Dedifferentiated amniotic fluid mesenchymal stem cell (primary cell): ENCODE data around the gene DDX19B.
"Not testable (repeated sequence)": the region's sequence is repeated elsewhere in the genome, so short reads cannot be mapped to it uniquely, and the experiment has no call there.

Experiments used
- DNase-seq: peaks from one replicate; pipeline ENCODE4 v3.0.0-alpha.2; 2016; ENCODE audit errors: extremely low spot score

The DDX19B gene

DNA sequence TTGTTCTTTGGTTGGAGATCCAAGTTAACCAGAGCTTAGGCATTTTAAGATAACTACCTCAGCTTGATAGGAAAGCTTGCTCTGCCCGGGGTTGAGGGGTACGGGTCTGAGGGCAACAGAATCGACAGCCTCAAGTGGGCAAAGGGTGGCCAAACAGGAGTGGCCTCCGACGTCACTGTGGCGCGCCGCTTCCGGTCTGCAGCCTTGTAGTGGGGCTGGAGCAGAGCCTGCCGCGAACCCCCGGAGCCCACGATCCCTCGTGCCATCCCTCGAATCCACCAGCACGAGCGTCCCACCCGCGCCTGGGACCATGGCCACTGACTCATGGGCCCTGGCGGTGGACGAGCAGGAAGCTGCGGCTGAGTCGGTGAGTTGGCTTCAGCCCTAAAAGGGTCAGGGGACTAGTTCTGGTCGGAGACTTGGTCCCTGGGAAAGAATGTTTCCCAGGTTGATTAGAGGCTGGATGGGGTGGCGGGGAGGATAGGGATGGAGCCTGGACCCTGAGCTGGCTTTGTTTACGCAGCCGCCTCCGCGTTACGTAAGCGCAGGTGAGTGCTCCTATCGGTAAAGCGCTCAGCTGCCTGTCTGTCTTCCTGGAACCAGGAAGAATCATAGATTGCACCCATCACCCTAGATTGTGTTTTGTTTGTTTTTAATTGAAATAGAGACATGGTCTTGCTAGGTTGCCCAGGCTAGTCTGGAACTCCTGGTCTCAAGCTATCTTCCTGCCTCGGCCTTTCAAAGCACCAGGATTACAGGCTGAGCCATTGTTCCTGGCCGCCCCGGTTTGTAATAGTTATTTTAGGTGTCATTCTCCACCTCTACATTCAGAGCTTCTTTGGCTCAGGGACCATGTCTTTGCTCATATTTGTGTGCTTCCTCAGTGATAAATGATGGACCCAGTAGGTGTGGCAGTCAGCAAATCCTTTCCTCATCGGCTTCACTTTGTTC lies at the start of gene DDX19B:
Gene DDX19B, plus strand, starts transcription at position 199 of the 951 bp plus-strand sequence. Its CDS starts 112 bp downstream, at position 311.
- peak; percentile 63 for DNase-seq

DNA sequence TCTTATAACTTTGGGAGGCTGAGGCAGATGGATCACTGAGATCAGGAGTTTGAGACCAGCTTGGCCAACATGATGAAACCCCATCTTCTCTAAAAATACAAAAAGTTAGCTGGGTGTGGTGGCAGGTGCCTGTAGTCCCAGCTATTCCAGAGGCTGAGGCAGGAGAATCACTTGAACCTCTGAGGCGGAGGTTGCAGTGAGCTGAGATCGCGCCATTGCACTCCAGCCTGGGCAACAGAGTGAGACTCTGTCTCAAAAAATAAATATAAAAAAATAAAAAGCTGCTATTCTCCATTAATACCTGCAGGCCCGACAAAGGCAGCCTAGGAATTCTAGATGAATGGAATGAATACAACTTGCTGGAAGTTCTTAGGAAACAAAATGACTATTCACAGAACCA lies 49.3 kb upstream of the DDX19B start:
- DNase-seq, result not testable (repeated sequence)

DNA sequence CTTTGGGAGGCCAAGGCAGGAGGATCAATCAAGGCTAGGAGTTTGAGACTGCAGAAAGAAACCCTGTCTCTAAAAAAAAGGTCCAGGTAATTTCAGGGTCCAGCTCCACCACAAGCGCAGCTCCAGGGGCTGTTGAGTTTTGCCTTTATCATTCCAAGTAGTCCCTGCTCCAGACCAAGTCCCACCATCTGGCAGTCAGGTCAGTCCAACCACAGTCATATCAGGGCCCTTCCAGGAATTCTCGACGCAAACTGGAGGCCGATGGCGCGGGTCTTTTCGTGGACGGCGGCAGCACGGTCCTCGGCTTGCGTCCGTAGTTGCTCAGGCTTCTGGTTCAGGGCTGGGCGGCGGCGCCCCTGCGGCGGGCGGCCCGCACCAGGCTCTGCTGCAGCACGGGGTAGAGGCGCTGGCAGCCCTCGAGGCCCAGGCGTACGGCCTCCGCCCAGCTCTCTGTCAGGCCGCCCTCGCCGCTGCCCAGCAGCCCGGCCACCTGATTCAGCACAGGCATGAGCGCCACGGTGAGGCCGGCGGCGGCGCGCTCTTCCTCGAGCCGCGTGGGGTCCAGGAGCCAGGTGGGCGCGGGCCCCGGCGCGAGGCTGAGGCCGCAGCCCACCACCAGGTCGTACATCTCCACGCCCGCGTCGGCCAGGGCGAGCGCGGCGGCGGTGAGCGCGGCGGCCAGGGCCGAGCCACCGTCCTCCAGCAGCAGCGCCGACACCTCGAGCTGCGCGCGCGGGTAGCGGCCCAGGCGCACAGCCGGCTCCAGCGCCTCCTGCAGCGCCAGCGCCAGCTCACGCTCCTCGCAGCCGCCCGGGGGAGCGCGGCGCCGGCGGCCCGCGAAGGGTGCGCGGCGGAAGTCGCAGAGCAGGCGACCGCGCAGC lies 48.0 kb upstream of the DDX19B start:
- no peak for DNase-seq

DNA sequence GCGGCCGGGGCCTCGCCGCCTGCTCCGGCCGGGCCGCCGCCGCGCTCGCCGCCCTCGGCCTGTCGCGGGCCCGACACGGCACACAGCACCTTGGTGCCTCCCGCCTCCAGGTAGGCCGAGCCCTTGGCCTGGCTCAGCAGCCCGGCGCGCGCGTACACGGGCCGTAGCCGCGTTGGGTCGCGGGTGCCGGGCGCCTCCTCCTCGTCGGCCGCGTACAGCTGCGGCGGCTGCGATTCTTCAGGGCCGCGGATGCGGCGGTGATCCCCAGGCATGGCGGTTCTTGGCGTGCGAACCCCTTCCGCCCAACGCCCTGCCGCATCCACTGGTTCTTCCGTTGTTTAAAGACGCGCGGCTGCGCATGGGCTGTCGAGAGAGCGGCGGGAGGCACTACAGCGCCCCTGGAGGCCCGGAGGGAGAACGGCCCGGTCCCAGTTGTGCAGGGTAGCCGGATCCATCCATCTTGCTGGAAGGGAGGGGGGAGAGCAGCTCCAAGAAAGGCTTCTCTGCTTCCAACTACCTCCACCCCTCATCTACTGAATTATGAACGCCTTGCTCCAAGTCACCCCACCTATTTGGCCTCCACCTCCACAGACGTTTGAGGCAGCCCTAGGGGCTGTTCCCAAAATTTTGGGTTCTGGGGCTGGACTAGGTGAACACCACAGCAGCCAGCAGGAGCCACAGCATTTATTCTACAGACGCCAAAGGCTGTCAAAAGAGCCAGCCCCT lies 47.2 kb upstream of the DDX19B start, which contains the start of gene EXOSC6:
Gene EXOSC6, minus strand, starts transcription at position 312 of the 726 bp plus-strand sequence. Its CDS starts 40 bp downstream, at position 272.
- DNase-seq, result peak; percentile 83

- DNase-seq, result no peak
These were observed 46.5 kb upstream of the DDX19B start for GRCh38 chr16:70252355-70252988.

GRCh38 chr16:70253291-70254106 lies 45.5 kb upstream of the DDX19B start:
- DNase-seq, result peak; percentile 38

DNA sequence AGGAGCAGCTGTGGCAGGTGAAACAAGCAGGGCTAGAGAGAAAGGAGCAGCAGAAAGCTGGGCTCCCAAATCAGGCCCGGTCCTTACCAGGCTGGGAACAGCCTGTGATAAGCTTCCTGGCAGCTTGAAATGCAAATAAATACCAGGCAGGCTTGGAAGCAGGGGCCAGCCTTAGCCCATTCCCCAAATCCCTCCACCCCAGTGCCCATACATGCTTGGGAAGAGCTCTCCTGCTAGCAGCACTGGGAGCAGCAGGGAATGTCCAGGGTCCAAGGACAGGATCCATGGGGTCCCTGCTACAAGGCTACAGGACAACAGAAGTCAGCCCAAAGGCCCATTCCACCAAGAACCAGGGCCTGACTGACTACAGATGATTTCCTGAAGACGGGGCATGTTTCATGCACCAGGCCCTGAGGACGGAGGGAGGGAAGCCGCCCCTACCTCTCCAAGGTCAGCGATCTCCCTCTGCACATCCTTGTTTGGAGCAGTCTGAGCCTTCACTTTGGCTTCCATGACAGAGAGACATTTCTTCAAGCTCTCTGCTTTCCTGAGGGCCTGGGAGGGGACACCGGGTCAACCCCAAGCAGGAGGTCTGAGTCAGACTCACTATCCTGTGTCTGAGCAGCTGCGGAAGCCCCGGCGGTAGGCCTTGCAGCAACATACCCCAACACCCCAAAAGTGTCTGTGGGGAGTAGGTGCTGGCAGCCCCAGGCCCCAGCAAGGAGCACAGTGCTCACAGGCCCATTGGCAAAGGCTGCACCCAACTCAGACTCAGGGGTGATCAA lies 44.6 kb upstream of the DDX19B start:
- DNase-seq, result no peak

- DNase-seq, result no peak
These were observed 44.1 kb upstream of the DDX19B start for GRCh38 chr16:70254965-70255286.

DNA sequence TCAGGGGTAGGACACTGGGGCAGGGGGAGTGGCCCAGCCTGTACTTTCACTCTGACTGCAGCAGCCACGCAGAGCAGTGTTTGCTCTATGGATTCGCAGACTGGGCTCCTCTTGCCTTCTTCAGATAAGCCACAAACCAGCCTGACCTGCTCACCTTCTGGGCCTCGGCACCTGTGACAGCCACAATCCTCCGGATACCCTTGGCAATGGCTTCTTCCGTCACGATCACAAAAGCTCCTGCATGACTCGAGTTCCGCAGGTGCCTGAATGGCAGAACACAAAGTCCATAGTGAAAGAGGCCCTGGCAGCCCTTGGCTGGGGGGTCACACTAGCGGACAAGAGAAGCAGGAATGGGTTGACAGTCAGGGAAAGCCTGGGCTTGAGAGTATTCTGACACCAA lies 43.4 kb upstream of the DDX19B start:
- DNase-seq, result no peak

- no peak for DNase-seq
These were observed 41.6 kb upstream of the DDX19B start for GRCh38 chr16:70257391-70257790.

- no peak for DNase-seq
These were observed 40.9 kb upstream of the DDX19B start for GRCh38 chr16:70258065-70258464.

DNA sequence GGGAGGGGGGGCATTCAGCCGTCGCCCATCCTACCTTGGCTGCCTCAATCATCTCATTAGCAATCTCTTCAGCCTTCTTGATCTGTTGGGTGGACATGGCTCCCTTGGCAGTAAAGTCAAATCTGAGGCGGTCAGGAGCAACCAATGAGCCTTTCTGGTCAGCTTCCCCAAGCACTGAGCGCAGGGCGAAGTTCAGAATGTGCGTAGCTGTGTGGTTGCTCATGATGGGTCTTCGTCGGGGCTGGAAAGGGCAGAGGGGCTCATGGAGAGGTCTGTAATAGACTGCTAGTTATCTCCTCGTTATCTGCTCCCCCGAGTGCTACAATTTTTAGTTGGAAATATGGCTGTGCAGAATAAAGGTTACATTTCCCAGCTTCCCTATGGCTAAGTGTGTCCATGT lies 40.0 kb upstream of the DDX19B start:
- no peak for DNase-seq

DNA sequence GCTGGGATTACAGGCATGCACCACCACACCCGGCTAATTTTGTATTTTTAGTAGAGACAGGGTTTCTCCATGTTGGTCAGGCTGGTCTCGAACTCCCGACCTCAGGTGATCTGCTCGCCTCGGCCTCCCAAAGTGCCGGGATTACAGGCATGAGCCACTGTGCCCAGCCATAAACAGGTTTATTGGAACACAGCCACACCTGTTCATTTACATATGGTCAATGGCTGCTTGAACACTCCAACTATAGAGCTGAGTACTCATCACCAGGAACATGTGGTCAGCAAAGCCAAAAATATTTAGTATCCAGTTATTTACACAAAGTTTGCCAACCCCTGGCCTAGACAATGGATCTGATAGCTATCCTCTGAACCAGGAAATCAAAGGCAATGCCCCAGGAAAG lies 39.1 kb upstream of the DDX19B start:
- DNase-seq, result not testable (repeated sequence)

- no peak for DNase-seq
These were observed 31.5 kb upstream of the DDX19B start for GRCh38 chr16:70267516-70267915.

DNA sequence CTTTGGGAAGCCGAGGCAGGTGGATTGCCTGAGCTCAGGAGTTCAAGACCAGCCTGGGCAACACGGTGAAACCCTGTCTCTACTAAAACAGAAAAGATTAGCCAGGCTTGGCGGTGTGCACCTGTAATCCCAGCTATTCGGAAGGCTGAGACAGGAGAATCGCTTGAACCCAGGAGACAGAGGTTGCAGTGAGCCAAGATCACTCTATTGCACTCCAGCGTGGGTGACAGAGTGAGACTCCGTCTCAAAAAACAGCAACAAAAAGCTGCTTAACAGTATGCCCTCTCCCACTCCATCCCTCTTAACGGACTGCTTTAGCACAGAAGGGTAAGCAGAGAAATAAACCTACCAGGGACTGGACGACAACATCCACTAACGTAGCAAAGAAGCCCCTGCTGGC lies 31.1 kb upstream of the DDX19B start:
- not testable (repeated sequence) for DNase-seq

DNA sequence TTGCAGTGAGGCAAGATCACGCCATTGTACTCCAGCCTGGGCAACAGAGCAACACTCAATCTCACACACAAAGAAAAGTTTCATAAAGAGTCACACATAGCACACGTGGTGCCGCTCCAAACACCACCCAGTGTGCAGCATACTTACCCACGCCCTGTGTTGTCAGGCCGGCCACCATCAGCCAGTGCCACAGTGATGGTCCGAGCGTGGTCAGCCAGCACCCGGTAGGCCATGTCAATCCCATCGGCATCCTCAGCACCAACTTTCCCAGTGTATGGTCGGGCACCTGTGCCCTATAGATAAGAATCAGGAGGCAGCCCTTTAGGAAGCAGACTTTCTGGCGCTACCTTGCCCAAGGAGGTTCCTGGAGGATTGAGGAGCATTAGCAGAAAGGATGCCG lies 29.5 kb upstream of the DDX19B start:
- no peak for DNase-seq

DNA sequence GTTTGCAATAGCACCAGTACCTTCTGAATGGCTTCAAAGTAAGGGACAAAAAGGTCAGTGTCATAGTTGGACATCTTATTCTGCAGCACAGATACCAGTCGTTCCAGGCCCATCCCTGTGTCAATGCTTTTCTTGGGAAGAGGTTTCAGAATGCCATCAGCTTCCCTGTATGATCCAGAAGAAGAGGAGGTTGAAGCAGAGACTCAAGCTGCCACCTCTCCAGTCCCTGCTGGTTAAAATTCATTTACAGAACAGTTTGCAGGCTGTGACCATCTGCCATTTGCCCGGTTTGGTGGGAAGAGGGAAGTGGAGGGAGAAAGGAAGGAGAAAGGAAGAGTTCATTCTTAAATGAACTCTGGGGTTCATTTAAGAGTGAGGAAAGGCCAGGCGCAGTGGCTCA lies 28.8 kb upstream of the DDX19B start:
- no peak for DNase-seq

DNA sequence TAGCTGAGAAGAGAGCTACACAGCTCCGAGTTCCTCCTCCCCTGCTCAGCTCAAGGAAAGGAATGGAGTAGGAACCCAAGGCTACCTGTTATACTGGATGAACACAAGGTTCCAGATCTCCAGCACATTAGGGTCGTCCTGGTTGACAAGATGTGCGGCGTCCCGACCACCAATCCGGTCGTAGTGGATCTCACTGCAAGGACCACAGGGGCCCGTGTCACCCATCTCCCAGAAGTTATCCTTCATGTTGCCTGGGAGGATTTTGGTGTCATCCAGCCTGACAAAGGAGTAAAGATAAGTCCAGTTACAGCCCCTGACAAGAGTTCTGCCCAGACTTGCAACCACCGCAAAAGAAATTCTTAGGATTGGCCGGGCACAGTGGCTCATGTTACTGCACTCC lies 27.3 kb upstream of the DDX19B start:
- DNase-seq, result no peak

GRCh38 chr16:70276392-70276791 lies 22.6 kb upstream of the DDX19B start:
- DNase-seq, result no peak
